HG02642 (cell line): Measurements from ENCODE around the gene FAM168B.

Experiments
- ATAC-seq: cut with Tn5 transposase; IDR thresholded peaks from one replicate; pipeline ENCODE4 v1.9.1; 2021; ENCODE audit warnings: mild to moderate bottlenecking; ENCODE audit not compliant: unreplicated experiment, poor library complexity

Gene FAM168B

GRCh38 chr2:131029812-131030211 lies 63.4 kb downstream of the FAM168B start:
- no peak for ATAC-seq

DNA sequence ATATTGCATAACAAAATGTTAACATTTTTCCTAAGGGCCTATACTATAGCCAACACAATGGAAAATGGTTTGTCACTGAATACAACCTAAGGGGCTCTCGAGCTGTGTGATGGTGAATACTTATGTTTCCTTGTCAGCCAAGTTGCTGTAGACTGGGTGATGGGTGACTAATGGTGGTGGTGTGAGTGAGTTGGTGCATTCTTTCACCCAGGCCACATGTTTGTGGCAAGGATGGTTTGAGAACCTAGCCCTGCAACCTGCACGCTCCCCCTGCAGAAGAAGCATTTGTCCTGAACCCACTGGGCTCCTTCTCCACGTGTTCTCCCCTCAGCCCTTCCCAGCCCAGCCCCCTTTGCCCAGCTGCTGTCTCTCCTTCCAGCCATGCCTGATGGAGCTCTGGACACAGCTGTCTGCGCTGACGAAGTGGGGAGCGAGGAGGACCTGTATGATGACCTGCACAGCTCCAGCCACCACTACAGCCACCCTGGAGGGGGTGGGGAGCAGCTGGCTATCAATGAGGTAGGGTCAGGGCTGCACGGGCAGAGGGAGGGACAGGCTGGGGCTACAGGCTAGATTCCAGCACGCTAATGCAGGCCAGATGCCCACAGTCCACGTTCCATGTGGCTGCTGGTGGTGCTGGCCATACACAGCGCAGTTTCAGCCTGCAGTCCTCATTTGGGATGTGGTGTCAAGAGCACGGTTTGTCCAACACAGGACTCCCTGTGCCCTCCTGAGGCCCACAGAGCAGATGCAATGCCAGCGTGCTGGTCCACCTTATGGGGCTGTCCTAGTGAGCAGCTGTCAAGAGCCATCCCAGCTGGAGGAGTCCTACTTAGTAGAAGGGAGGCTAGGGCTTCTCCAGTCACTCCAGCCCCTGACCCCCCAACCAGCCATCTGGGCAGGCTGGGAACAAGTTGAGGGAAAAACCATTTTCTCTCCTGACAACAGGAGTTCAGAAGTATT lies 65.4 kb downstream of the FAM168B start:
- no peak for ATAC-seq

DNA sequence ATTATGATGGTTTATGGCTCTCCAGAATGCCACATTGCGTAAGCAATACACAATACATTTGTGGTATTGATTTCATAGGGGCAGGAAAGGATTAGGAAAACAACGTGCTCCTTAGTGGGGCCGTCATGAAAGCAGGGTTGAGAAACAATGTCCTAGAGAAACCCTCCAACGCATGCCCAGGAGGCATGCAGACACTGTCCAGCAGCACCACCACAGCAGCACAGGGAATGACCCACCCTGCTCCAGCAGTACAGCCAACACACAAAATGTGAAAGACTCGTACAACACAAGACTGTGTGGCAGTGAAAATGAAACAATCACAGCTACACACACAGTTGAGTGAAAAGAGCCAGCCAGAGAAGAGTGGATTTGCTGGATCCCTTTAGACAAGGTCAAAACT lies 66.3 kb downstream of the FAM168B start:
- no peak for ATAC-seq

GRCh38 chr2:131023758-131024157 lies 69.5 kb downstream of the FAM168B start:
- no peak for ATAC-seq

DNA sequence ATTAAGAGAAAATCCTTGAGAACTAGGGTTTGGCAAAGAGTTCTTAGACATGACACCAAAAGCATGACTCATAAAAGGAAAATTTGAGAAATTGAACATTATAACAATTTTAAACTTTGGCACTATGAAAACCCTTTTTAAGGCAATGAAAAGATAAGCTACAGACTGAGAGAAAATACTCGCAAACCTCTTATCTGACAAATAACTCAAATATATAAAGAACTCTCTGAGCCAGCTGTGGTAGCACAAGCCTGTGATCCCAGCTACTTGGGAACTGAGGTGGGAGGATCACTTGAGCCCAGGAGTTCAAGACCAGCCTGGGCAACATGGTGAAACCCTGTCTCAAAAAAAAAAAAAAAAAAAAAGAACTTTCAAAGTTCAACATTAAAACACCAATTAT lies 70.5 kb downstream of the FAM168B start:
- no peak for ATAC-seq

- ATAC-seq: no peak
Observed at GRCh38 chr2:131016826-131017741, 76.2 kb downstream of the FAM168B start.

GRCh38 chr2:131015764-131016163 lies 77.5 kb downstream of the FAM168B start:
- ATAC-seq: no peak

GRCh38 chr2:131014141-131014540 lies 79.1 kb downstream of the FAM168B start:
- ATAC-seq: no peak

DNA sequence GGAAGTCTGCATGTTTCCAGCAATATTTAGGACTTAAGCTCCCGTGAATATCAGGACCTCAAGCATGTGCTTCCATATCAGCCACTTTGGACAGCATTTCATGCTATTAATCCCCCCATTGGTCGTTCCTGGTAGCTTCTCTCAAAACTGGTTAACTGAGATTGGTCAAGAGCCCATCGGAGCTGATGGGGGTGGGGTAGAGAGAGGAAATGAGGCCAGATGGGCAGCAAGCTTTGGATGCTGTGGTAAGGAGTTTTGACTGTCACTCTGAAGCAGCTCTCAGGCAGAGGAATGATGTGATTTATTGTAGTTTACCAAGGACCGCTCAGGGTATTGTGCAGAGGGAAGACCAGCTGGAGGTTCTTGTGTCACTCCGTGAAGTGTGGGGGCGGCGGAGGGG lies 81.8 kb downstream of the FAM168B start:
- no peak for ATAC-seq

DNA sequence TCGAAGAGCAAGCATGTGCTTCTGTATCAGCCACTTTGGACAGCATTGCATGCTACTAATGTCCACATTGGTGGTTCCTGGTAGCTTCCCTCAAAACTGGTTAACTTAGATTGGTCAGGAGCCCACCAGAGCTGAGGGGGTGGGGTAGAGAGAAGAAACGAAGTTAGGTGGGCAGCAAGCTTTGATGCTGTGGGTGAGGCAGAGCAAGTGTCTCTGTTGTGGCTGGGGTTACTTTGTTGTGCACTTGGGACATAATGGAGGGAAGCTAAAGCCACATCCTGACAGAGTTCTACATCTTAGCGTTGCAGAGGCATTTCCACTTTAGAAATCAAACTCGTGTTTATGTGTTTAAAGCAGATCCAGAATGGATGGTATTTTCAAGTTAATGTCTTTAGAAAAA lies 82.7 kb downstream of the FAM168B start:
- no peak for ATAC-seq

GRCh38 chr2:131009713-131010475 lies 83.4 kb downstream of the FAM168B start:
- no peak for ATAC-seq

- ATAC-seq: no peak
Observed at GRCh38 chr2:131008967-131009366, 84.3 kb downstream of the FAM168B start.

- no peak for ATAC-seq
Observed at GRCh38 chr2:131006561-131006960, 86.7 kb downstream of the FAM168B start.

- no peak for ATAC-seq
Observed at GRCh38 chr2:131005216-131005935, 87.9 kb downstream of the FAM168B start.

- no peak for ATAC-seq
Observed at GRCh38 chr2:131004446-131005209, 88.6 kb downstream of the FAM168B start.

DNA sequence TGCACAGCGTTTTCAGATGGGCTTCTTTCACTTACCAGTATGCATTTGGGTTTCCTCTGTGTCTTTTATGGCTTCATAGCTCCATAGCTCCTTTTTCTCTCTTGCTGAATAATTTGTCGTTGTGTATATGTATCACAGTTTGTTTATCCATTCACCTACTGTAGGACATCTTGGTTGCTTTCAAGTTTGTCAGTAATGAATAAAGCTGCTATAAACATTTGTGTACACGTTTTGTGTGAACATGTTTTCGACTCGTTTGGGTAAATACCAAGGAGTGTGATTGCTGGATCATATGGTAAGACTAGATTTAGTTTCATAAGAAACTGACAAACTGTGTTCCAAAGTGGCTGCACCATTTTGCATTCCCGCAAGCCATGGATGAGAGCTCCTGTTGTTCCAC lies 94.7 kb downstream of the FAM168B start:
- no peak for ATAC-seq
